Left cardiac atrium (tissue), 4 donors: ENCODE results near the gene FAR1. TPM values are rescaled to one million over a fixed set of nuclear protein-coding genes. Genes with fewer than 3 reads are reported as not detected.

Experiments used
- ATAC-seq, 2 donors: fragments of 200-7000 bp; cut with Tn5 transposase; one replicate each; pipeline ENCODE4 v1.9.1; 2020; ENCODE audit warnings: mild to moderate bottlenecking in 2 of 2, moderate library complexity in 2 of 2
- DNase-seq: peaks from one replicate; pipeline ENCODE4 v3.0.0-alpha.2; 2020
- intact Hi-C, 2 donors: fragments of 100-400 bp; cut with DNase I; formaldehyde crosslinking; loops; one replicate each; pipeline versions ENCODE4 v1.14.1 to v1.15.1; 2022 to 2023
- total RNA-seq, 2 donors: library from RNA; stranded (reverse); fragmentation: NEBNext Ultra II Directional; extraction: Animal tissue kit (Norgen Biotek cat#: 25700); gene quantifications; one replicate each; pipeline ENCODE4 v1.2.1, GENCODE V29; 2021
- donor health status: DM: no; HTN: yes; CAD: no.
- donor health status: DM: no; HTN: yes; CAD: no; lungs with severe emphysema.
- donor health status: DM: yes; HTN: yes; CAD: no.
- donor health status: Dilated cardiomyopathy.

Gene FAR1
- total RNA-seq, 2 donors from 2014 or later: 38.9 to 39.5 TPM

GRCh38 chr11:13667795-13668101, 720 bp upstream of the FAR1 start:
- ATAC-seq (no peak), DNase-seq (no peak)
- intact Hi-C loops: no loop called here

- peak; percentile 18 to 53 for ATAC-seq
Observed at GRCh38 chr11:13668957-13669521, 571 bp downstream of the FAR1 start.

GRCh38 chr11:13669544-13670488, 1.3 kb downstream of the FAR1 start:
- DNase-seq: no peak
- intact Hi-C loops: loop anchor here in 1 of 2 donors (10.0 kb wide), 1 partner anchor 55 kb away; no protein-coding TSS in a partner anchor

More at GRCh38 chr11:13668957-13669521, 571 bp downstream of the FAR1 start:
- DNase-seq: peak; percentile 25
- intact Hi-C loops: no loop called here

GRCh38 chr11:13672576-13673210, 4.2 kb downstream of the FAR1 start:
- intact Hi-C loops: loop anchor here in 1 of 2 donors (10.0 kb wide), 1 partner anchor 52 kb away; no protein-coding TSS in a partner anchor
- ATAC-seq: no peak
- no peak for DNase-seq

More at GRCh38 chr11:13669544-13670488, 1.3 kb downstream of the FAR1 start:
- ATAC-seq: no peak

- intact Hi-C loops: loop anchor here in 1 of 2 donors (10.0 kb wide), 1 partner anchor 50 kb away; no protein-coding TSS in a partner anchor
- no peak for DNase-seq
- peak in 1 of 2 donors; percentile 52 for ATAC-seq
Observed at GRCh38 chr11:13674799-13675509, 6.5 kb downstream of the FAR1 start.

GRCh38 chr11:13676576-13676975, 8.1 kb downstream of the FAR1 start:
- no peak for ATAC-seq
- intact Hi-C loops: loop anchor here in 1 of 2 donors (10.0 kb wide), 1 partner anchor 48 kb away; no protein-coding TSS in a partner anchor
- DNase-seq: no peak

- intact Hi-C loops: loop anchor here in 1 of 2 donors (10.0 kb wide), 1 partner anchor 45 kb away; no protein-coding TSS in a partner anchor
- DNase-seq (no peak), ATAC-seq (no peak)
Observed at GRCh38 chr11:13679768-13680167, 11.3 kb downstream of the FAR1 start.

GRCh38 chr11:13680501-13681264, 12.2 kb downstream of the FAR1 start:
- peak; percentile 25 for DNase-seq
- peak in 1 of 2 donors; percentile 70 for ATAC-seq
- intact Hi-C loops: no loop called here

- ATAC-seq: no peak
- no peak for DNase-seq
- intact Hi-C loops: no loop called here
Observed at GRCh38 chr11:13681446-13681845, 13.0 kb downstream of the FAR1 start.

- DNase-seq (no peak), ATAC-seq (no peak)
- intact Hi-C loops: no loop called here
Observed at GRCh38 chr11:13682212-13682611, 13.7 kb downstream of the FAR1 start.

- intact Hi-C loops: no loop called here
- no peak for ATAC-seq
- DNase-seq: no peak
Observed at GRCh38 chr11:13685461-13686108, 17.1 kb downstream of the FAR1 start.

- intact Hi-C loops: no loop called here
- no peak for DNase-seq
- no peak for ATAC-seq
Observed at GRCh38 chr11:13686776-13687175, 18.3 kb downstream of the FAR1 start.

- no peak for ATAC-seq
- DNase-seq: no peak
- intact Hi-C loops: no loop called here
Observed at GRCh38 chr11:13687271-13687670, 18.8 kb downstream of the FAR1 start.

GRCh38 chr11:13691286-13691899, 22.9 kb downstream of the FAR1 start:
- ATAC-seq: no peak
- no peak for DNase-seq
- intact Hi-C loops: no loop called here

- no peak for ATAC-seq
- intact Hi-C loops: no loop called here
- no peak for DNase-seq
Observed at GRCh38 chr11:13692172-13692571, 23.7 kb downstream of the FAR1 start.

GRCh38 chr11:13694115-13694514, 25.6 kb downstream of the FAR1 start:
- intact Hi-C loops: no loop called here
- ATAC-seq (no peak), DNase-seq (no peak)

- intact Hi-C loops: no loop called here
- DNase-seq: no peak
- no peak for ATAC-seq
Observed at GRCh38 chr11:13695886-13696285, 27.4 kb downstream of the FAR1 start.

- intact Hi-C loops: no loop called here
Observed at GRCh38 chr11:13697710-13698109, 29.2 kb downstream of the FAR1 start.

More at GRCh38 chr11:13697710-13698109, 29.2 kb downstream of the FAR1 start:
- ATAC-seq: no peak
- DNase-seq: no peak
